ENCODE results near the gene CNOT6.

Gene CNOT6

GRCh38 chr5:180624587-180624986 lies 130.4 kb downstream of the CNOT6 start:
- DNase-seq, result no peak

DNA sequence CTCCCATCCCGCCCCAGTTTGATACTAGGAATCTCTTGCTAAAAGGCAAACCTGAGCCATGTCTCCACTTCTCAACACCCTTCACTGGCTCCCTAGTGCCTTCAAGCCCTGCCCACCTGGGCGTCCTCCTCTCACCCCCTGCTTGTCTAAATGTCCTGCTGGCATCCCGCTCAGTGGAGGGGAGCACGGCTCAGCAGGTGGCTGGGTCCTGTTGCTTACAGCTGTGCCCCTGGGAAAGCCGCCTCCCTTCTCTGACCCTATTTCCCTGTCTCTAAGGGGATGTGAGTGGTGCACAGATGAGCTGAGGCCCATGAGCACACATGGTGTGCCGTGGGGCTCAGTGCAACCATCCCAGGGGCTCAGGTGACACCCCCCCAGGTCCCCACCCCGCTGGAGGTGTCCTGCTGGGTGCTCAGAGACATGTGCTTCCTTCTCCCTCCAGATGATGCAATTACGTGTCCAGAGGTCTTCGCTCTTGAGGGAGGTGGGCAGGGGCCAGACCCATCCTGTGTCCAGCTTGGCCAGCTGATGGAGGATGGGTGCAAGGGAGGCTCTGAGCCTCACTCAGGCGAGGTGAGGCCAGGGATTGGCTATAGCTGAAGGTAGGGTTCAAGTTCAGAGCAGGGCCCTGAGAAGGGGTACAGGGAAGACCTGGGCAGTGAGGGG lies 131.1 kb downstream of the CNOT6 start:
- no peak for DNase-seq

DNA sequence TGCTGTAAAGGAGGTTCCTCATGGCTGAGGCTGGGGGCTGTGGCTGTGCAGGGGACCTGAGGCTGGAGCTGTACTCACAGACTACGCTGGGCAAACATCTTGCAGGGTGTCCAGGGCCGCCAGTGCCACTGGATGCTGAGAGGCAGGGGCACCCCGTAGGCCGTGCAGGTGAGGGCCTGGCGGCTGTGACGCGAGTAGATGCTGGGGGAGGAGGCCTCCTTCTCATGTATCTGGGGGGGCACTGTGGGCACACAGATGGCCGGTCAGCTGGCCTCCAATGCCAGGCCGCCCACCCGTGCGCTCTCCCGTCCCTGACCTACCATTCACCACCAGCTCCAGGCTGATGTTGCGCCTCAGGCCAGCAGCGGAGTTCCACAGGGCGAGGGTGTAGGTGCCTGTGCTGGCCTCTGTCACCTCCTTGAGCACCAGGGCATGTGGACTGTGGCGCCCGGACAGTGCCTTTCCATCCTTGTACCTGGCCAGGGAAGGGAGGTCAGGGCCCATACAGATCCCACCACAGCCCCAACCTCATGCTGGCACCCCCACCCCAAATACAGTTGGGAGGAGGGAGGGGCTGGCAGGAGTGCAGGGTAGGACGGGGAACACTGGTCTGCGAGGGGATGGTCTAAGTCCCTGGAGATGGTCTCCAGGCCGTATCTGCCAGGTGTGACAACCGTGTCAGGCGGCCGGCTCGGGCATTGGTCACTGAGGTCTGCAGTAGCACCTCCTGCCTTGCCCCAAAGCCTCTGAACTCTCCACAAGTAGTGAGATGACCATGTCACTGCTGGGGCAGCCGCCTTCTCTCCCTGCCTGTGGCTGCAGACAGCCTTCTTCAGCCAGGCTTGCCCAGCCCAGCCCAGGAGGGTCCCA lies 131.8 kb downstream of the CNOT6 start:
- no peak for DNase-seq

GRCh38 chr5:180626661-180627385 lies 132.6 kb downstream of the CNOT6 start:
- DNase-seq, result no peak

GRCh38 chr5:180627386-180628120 lies 133.4 kb downstream of the CNOT6 start:
- DNase-seq, result no peak
